ENCODE results near the gene C10orf62.

C10orf62 gene

GRCh38 chr10:97597778-97598177 lies 8.3 kb downstream of the C10orf62 start:
- TF ChIP-seq, protein P1, sequence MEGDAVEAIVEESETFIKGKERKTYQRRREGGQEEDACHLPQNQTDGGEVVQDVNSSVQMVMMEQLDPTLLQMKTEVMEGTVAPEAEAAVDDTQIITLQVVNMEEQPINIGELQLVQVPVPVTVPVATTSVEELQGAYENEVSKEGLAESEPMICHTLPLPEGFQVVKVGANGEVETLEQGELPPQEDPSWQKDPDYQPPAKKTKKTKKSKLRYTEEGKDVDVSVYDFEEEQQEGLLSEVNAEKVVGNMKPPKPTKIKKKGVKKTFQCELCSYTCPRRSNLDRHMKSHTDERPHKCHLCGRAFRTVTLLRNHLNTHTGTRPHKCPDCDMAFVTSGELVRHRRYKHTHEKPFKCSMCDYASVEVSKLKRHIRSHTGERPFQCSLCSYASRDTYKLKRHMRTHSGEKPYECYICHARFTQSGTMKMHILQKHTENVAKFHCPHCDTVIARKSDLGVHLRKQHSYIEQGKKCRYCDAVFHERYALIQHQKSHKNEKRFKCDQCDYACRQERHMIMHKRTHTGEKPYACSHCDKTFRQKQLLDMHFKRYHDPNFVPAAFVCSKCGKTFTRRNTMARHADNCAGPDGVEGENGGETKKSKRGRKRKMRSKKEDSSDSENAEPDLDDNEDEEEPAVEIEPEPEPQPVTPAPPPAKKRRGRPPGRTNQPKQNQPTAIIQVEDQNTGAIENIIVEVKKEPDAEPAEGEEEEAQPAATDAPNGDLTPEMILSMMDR (IDR thresholded peaks at IDR 0.05; ENCODE audit: extremely low read depth, missing control alignments), result no peak
- DNase-seq (ENCODE audit: low spot score), result no peak

- no peak for DNase-seq (ENCODE audit: low spot score)
- TF ChIP-seq, protein P1 (IDR thresholded peaks at IDR 0.05; ENCODE audit: extremely low read depth, missing control alignments), result no peak
These were observed 9.1 kb downstream of the C10orf62 start for GRCh38 chr10:97598407-97599271.

- DNase-seq (ENCODE audit: low spot score), result no peak
- TF ChIP-seq, protein P1 (IDR thresholded peaks at IDR 0.05; ENCODE audit: extremely low read depth, missing control alignments), result no peak
These were observed 9.7 kb downstream of the C10orf62 start for GRCh38 chr10:97599272-97599619.

GRCh38 chr10:97600616-97601015 lies 11.1 kb downstream of the C10orf62 start:
- DNase-seq (ENCODE audit: low spot score), result no peak
- TF ChIP-seq, protein P1 (IDR thresholded peaks at IDR 0.05; ENCODE audit: extremely low read depth, missing control alignments), result no peak

- DNase-seq (ENCODE audit: low spot score), result no peak
- TF ChIP-seq, protein P1 (IDR thresholded peaks at IDR 0.05; ENCODE audit: extremely low read depth, missing control alignments), result no peak
These were observed 12.0 kb downstream of the C10orf62 start for GRCh38 chr10:97601268-97602215.

GRCh38 chr10:97607095-97607636 lies 17.6 kb downstream of the C10orf62 start:
- DNase-seq (ENCODE audit: low spot score), result no peak
- TF ChIP-seq, protein P1 (IDR thresholded peaks at IDR 0.05; ENCODE audit: extremely low read depth, missing control alignments), result no peak
